Mesenchymal stem cell (in vitro differentiated cells and primary cell): ENCODE measurements around the gene SOX8.
A peak's percentile ranks its signal among the peaks of the same experiment; 100 is the strongest.

Experiments used
- DNase-seq: peaks from one replicate; pipeline ENCODE4 v3.0.0-alpha.2; 2013
- H2AFZ ChIP-seq: one replicate; pipeline ENCODE4 v1.6.1; 2013; ENCODE audit warnings: low read depth, mild to moderate bottlenecking, control low read depth, inconsistent platforms, low read length, moderate library complexity
- H2AK5ac ChIP-seq: 2 replicates; pipeline ENCODE4 v1.6.1; 2013; ENCODE audit warnings: low read length, moderate library complexity, mild to moderate bottlenecking, inconsistent platforms; ENCODE audit not compliant: severe bottlenecking
- H2BK120ac ChIP-seq: one replicate; pipeline ENCODE4 v1.6.1; 2013; ENCODE audit warnings: low read depth, mild to moderate bottlenecking, inconsistent platforms, low read length, moderate library complexity
- H2BK12ac ChIP-seq, 2 experiments: one replicate each; pipeline ENCODE4 v1.6.1; 2013; ENCODE audit warnings: inconsistent platforms in 2 of 2, low read length in 2 of 2, mild to moderate bottlenecking in 2 of 2, moderate library complexity in 2 of 2, control low read depth in 1 of 2
- H2BK15ac ChIP-seq: one replicate; pipeline ENCODE4 v1.6.1; 2013; ENCODE audit warnings: mild to moderate bottlenecking, low read depth, inconsistent platforms; ENCODE audit not compliant: poor library complexity, severe bottlenecking
- H2BK5ac ChIP-seq: 2 replicates; pipeline ENCODE4 v1.6.1; 2013; ENCODE audit warnings: low read depth, mild to moderate bottlenecking, low read length, control low read depth, inconsistent platforms; ENCODE audit not compliant: poor library complexity, severe bottlenecking
- H3K14ac ChIP-seq, 2 experiments: one replicate each; pipeline ENCODE4 v1.6.1; 2013; ENCODE audit warnings: inconsistent platforms in 2 of 2, low read length in 2 of 2, control low read depth in 1 of 2, mild to moderate bottlenecking in 1 of 2, moderate library complexity in 1 of 2
- H3K18ac ChIP-seq, 2 experiments: one replicate each; pipeline ENCODE4 v1.6.1; 2013; ENCODE audit warnings: inconsistent platforms in 2 of 2, low read length in 2 of 2, control low read depth in 1 of 2, low read depth in 1 of 2, mild to moderate bottlenecking in 1 of 2
- H3K23ac ChIP-seq, 2 experiments: one replicate each; pipeline ENCODE4 v1.6.1; 2013; ENCODE audit warnings: inconsistent platforms in 2 of 2, low read length in 2 of 2, mild to moderate bottlenecking in 2 of 2, moderate library complexity in 2 of 2, control low read depth in 1 of 2
- H3K27ac ChIP-seq: 2 replicates; pipeline ENCODE4 v1.5.1; 2013; ENCODE audit warnings: mild to moderate bottlenecking, moderate library complexity, low read length, control low read depth, inconsistent platforms; ENCODE audit not compliant: poor library complexity, severe bottlenecking
- H3K27me3 ChIP-seq, 2 experiments: 2 replicates each; pipeline versions ENCODE4 v1.6.1 to v1.7.0; 2013; ENCODE audit warnings: low read length in 2 of 2, mild to moderate bottlenecking in 2 of 2, moderate library complexity in 2 of 2, control low read depth in 1 of 2, inconsistent platforms in 1 of 2; ENCODE audit not compliant: control insufficient read depth in 1 of 2, insufficient read depth in 1 of 2
- H3K36me3 ChIP-seq, 2 experiments: 2 replicates each; pipeline versions ENCODE4 v1.6.1 to v1.7.0; 2013; ENCODE audit warnings: low read length in 2 of 2, control low read depth in 1 of 2, inconsistent platforms in 1 of 2, low read depth in 1 of 2, mild to moderate bottlenecking in 1 of 2; ENCODE audit not compliant: insufficient read depth in 2 of 2, control insufficient read depth in 1 of 2
- H3K4ac ChIP-seq, 2 experiments: one replicate each; pipeline ENCODE4 v1.6.1; 2013; ENCODE audit warnings: inconsistent platforms in 2 of 2, low read length in 2 of 2, mild to moderate bottlenecking in 2 of 2, moderate library complexity in 2 of 2, control low read depth in 1 of 2, low read depth in 1 of 2
- H3K4me1 ChIP-seq: 2 replicates; pipeline ENCODE4 v1.6.1; 2013; ENCODE audit warnings: low read depth, low read length, control low read depth; ENCODE audit not compliant: control insufficient read depth, insufficient read depth
- H3K4me2 ChIP-seq: 2 replicates; pipeline ENCODE4 v1.6.1; 2013; ENCODE audit warnings: low read length, mild to moderate bottlenecking, inconsistent platforms; ENCODE audit not compliant: poor library complexity, severe bottlenecking
- H3K4me3 ChIP-seq, 2 experiments: 2 replicates each; pipeline versions ENCODE4 v1.5.1 to v1.7.0; 2013; ENCODE audit warnings: low read length in 2 of 2, mild to moderate bottlenecking in 2 of 2, control low read depth in 1 of 2, low read depth in 1 of 2; ENCODE audit not compliant: insufficient read depth in 1 of 2
- H3K79me1 ChIP-seq: replicated peaks from 2 replicates; pipeline ENCODE4 v1.6.1; 2013; ENCODE audit warnings: mild to moderate bottlenecking, control low read depth, low read length, inconsistent platforms; ENCODE audit not compliant: poor library complexity, severe bottlenecking
- H3K9ac ChIP-seq: 2 replicates; pipeline ENCODE4 v1.7.0; 2013; ENCODE audit warnings: mild to moderate bottlenecking, low read length, moderate library complexity
- H3K9me3 ChIP-seq: 2 replicates; pipeline ENCODE4 v1.7.0; 2013; ENCODE audit warnings: mild to moderate bottlenecking, low read length; ENCODE audit not compliant: control insufficient read depth
- H4K8ac ChIP-seq: one replicate; pipeline ENCODE4 v1.6.1; 2013; ENCODE audit warnings: inconsistent platforms, mild to moderate bottlenecking, low read length, moderate library complexity
- H4K91ac ChIP-seq: one replicate; pipeline ENCODE4 v1.6.1; 2013; ENCODE audit warnings: mild to moderate bottlenecking, low read length, inconsistent platforms
- WGBS: methylation state at CpG from one replicate; pipeline ENCODE4 v1.1.7; 2013; ENCODE audit warnings: mixed read lengths; 5-methylcytosine and 5-hydroxymethylcytosine counted together

Gene SOX8

DNA sequence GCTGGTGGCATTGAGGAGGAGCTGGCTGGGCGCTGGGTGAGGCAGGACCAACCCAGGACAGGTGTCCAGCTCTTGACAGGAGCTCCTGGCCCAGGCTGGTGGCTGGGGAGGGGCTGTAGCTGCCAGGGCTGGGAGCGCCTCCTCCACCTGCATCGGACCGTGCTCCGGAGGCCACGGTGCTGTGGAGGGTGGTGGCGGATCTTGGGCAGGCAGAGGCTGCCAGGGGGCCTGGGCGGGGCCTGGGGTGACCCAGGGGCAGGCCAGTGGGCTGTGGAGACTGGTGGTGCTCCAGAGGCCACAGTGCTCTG is 32.0 kb downstream of the SOX8 start:
- Histone ChIP-seq H3K27me3 (peaks cover 32 to 64% of the 10 kb centered on the region in 2 experiments), H3K79me1 (no peaks in the 10 kb centered on the region), H3K9ac (no peak overlapping the region), H2BK5ac (no peak overlapping the region), H3K14ac (no peak overlapping the region), H4K91ac (no peak overlapping the region), H3K4me3 (no peak overlapping the region), H3K4me2 (no peak overlapping the region), H3K36me3 (no peaks in the 10 kb centered on the region), H3K27ac (no peak overlapping the region), H3K4me1 (peaks cover 5% of the 10 kb centered on the region), H2BK15ac (no peak overlapping the region), H3K9me3 (no peaks in the 10 kb centered on the region), H2AFZ (no peak overlapping the region), H2AK5ac (no peak overlapping the region), H2BK12ac (no peak overlapping the region), H4K8ac (no peak overlapping the region), H3K4ac (no peak overlapping the region), H2BK120ac (no peak overlapping the region), H3K18ac (no peak overlapping the region), H3K23ac (no peak overlapping the region)
- WGBS = 82% methylated on average over 8 of the region's 8 CpGs
- no peak for DNase-seq

DNA sequence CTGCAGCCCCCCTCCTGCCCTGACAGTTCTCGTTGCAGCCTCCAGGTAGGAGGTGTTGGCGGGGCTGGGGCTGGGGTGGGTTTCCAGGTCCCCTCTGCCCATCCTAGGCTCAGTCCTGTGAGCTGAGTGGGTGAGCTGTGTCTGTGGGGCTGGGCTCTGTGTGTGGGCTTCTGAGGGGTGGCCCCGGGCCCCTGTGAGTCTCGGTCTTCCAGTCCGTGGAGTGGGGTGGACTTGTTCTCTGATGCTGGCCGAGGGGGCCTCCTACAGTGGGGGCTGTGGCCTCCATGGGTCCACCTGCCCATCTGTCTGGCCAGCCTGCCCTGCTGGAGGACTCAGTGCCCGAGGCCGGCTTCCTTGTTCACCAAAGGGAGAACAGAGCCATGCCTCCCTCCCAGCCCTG is 32.7 kb downstream of the SOX8 start:
- 81% methylated on average over 8 of the region's 8 CpGs for WGBS
- Histone ChIP-seq H3K4ac (no peak overlapping the region), H2BK5ac (no peak overlapping the region), H2BK15ac (no peak overlapping the region), H3K36me3 (no peaks in the 10 kb centered on the region), H2BK120ac (no peak overlapping the region), H2AFZ (no peak overlapping the region), H4K8ac (no peak overlapping the region), H3K79me1 (no peaks in the 10 kb centered on the region), H3K4me3 (no peak overlapping the region), H3K9ac (no peak overlapping the region), H3K4me1 (peaks cover 5% of the 10 kb centered on the region), H3K23ac (no peak overlapping the region), H3K27me3 (peaks cover 32 to 61% of the 10 kb centered on the region in 2 experiments), H3K9me3 (no peaks in the 10 kb centered on the region), H3K14ac (no peak overlapping the region), H2AK5ac (no peak overlapping the region), H2BK12ac (no peak overlapping the region), H3K27ac (no peak overlapping the region), H3K18ac (no peak overlapping the region), H3K4me2 (no peak overlapping the region), H4K91ac (no peak overlapping the region)
- DNase-seq = no peak

DNA sequence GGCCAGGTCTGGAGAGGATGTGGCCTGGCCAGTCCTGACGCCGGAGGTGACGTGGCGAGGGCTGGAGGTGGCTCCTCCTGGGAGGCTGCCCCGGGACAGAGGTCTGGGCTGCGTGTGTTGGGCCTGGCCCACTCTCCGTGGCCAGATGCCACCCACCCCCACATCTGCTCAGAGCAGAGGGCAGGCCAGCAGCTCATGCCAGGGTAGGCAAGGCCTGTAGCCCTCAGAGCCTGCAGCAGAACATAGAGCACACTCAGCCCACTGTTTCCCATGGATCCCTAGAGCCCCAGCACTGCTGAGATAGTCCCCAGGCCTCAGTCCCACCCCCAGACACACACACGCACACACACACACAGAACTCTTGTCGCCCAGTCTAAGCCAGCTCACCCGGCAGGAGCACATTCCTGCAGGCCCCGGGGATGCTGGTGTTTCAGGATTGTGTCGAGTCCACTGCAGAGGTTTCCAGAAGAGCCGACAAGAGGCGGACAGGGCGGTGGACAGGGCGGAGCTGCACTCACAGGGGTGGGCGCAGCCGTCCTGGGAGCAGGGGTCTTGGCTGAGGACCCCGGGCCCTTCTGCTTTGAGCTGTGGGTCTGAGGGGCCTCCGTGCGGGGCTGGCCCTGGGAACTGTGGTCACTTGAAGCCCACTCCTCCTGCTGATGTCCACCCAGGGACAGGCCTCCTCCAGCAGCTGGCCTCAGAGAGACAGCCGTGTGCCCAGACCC is 33.4 kb downstream of the SOX8 start:
- DNase-seq = no peak
- Histone ChIP-seq H3K27me3 (peaks cover 29 to 56% of the 10 kb centered on the region in 2 experiments), H2AK5ac (no peak overlapping the region), H3K79me1 (no peaks in the 10 kb centered on the region), H3K4me1 (peaks cover 4% of the 10 kb centered on the region), H2BK120ac (no peak overlapping the region), H3K18ac (no peak overlapping the region), H3K9me3 (no peaks in the 10 kb centered on the region), H3K36me3 (no peaks in the 10 kb centered on the region), H3K9ac (no peak overlapping the region), H3K4me2 (no peak overlapping the region), H2BK15ac (no peak overlapping the region), H3K4me3 (no peak overlapping the region), H2BK12ac (no peak overlapping the region), H3K27ac (no peak overlapping the region), H2BK5ac (no peak overlapping the region), H3K14ac (no peak overlapping the region), H4K8ac (no peak overlapping the region), H3K23ac (no peak overlapping the region), H3K4ac (no peak overlapping the region), H2AFZ (no peak overlapping the region), H4K91ac (no peak overlapping the region)
- WGBS = 87% methylated on average over 22 of the region's 22 CpGs

DNA sequence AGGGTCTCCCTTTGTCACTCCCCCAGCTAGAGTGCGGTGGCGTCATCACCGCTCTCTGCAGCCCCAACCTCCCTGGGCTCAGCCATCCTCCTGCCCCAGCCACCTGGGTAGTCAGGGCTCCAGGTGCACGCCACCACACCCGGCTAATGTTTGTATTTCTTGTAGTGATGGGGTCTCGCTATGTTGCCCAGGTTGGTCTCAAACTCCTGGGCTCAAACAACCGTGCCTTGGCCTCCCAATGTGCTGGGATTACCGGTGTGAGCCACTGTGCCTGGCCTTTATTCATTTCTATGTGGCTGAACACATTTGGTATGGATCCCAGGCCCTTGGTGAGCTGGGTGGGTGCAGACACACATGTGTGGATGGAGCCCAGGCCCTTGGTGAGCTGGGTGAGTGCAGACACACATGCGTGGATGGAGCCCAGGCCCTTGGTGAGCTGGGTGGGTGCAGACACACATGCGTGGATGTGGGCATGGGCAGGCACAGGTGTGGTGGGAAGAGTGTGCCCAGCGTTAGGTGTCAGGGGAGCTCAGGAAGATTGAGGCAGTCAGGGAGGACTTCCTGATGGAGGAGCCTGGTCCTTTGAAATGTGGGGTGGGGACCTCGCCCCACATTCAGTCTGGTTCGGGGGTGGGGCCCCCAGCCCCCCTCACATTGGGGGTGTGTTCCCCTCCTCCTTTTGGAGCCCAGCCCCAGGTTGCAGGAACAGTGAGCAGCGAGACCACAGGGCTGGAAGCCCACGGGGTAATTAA is 37.1 kb downstream of the SOX8 start:
- Histone ChIP-seq H3K9ac (peak overlapping the region; percentile 59), H3K14ac (no peak overlapping the region), H3K4me1 (peaks cover 4% of the 10 kb centered on the region), H4K91ac (no peak overlapping the region), H3K27ac (no peak overlapping the region), H3K23ac (no peak overlapping the region), H3K79me1 (no peaks in the 10 kb centered on the region), H2AK5ac (no peak overlapping the region), H4K8ac (no peak overlapping the region), H3K4me2 (no peak overlapping the region), H3K18ac (no peak overlapping the region), H3K4ac (no peak overlapping the region), H2BK120ac (no peak overlapping the region), H2AFZ (no peak overlapping the region), H2BK15ac (no peak overlapping the region), H3K27me3 (peaks cover 19 to 51% of the 10 kb centered on the region in 2 experiments), H2BK5ac (no peak overlapping the region), H2BK12ac (no peak overlapping the region), H3K9me3 (no peaks in the 10 kb centered on the region), H3K4me3 (peak overlapping the region in 1 of 2 experiments; percentile 56), H3K36me3 (no peaks in the 10 kb centered on the region)
- 81% methylated on average over 15 of the region's 15 CpGs for WGBS
- DNase-seq = no peak
